Activated CD4-positive, alpha-beta memory T cell treated with anti-CD3 and anti-CD28 coated beads, Interleukin-2, amount 10 ng/mL, durations not matched to agents 7 days and 5 days (primary cell): ENCODE data around the gene PRDM16. TPM values are rescaled to one million over a fixed set of nuclear protein-coding genes. Genes with fewer than 3 reads are reported as not detected.
"Not testable (repeated sequence)": the region's sequence is repeated elsewhere in the genome, so short reads cannot be mapped to it uniquely, and the experiment has no call there.

Experiments used
- CTCF ChIA-PET: fragments of 350-600 bp; sonication (Branson Sonifier 250); formaldehyde crosslinking; loops from one replicate; lab custom pipeline; 2021; ENCODE audit warnings: antibody characterized with exemption, inconsistent platforms; lab: Charles Lee
- POLR2A ChIA-PET: fragments of 350-600 bp; sonication (Branson Sonifier 250); formaldehyde crosslinking; loops from one replicate; lab custom pipeline; 2021; ENCODE audit warnings: antibody characterized with exemption; lab: Charles Lee
- DNase-seq: peaks from one replicate; pipeline ENCODE4 v3.0.0-alpha.2; 2020
- H3K27ac Mint-ChIP-seq: one replicate; pipeline ENCODE4 v1.8.0; 2021; ENCODE audit warnings: mild to moderate bottlenecking, mixed read lengths
- H3K27me3 Mint-ChIP-seq: one replicate; pipeline ENCODE4 v1.8.0; 2021; ENCODE audit warnings: mixed read lengths
- H3K36me3 Mint-ChIP-seq: one replicate; pipeline ENCODE4 v1.8.0; 2021; ENCODE audit warnings: low read depth, mixed read lengths
- H3K4me1 Mint-ChIP-seq: one replicate; pipeline ENCODE4 v1.8.0; 2021; ENCODE audit warnings: mixed read lengths
- H3K4me3 Mint-ChIP-seq: one replicate; pipeline ENCODE4 v1.8.0; 2021; ENCODE audit warnings: mild to moderate bottlenecking, mixed read lengths
- H3K9me3 Mint-ChIP-seq: one replicate; pipeline ENCODE4 v1.8.0; 2021; ENCODE audit warnings: mixed read lengths
- total RNA-seq, 2 experiments: library from RNA; stranded (reverse); gene quantifications; one replicate each; pipeline ENCODE4 v1.2.3, GENCODE V29; 2021

PRDM16 gene
- total RNA-seq, 2 experiments from 2014 or later = 0.03 to 0.20 TPM

DNA sequence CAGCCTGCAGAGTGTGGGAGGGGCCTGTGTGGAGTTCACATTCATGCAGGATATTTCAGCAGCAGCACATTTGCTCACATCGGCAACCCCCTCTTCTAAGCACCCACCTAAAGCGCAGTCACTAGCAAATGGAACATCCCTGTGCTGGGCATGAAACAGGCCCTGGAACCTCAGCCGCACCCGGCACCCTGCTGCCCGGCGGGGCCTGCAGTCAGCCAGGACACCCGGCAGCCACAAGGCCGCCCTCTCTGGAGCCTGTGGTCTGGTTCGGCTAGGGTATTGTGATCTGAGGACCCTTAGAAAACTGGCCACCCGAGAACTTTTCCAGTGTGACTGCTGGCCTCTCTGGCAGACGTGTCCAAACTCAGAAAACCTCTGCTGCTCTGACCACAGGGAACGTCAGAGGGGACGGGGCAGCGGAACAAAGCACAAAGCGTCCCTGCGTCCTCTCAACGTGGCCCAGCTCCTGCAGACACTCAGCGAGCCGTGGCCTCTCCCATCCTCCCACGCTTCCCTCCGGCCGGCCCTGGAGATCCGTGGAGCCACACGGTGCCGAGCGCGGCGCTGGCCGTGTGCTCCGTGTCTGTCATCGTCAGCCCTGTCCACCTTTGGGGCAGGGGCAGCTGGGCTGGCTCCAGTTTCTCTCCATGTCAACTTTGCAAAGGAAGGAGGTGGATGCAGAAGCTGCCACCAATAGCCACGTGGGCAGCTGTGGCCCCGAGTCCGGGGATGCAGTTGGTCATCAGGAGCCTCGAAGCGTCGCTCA, 209.6 kb downstream of the PRDM16 start:
- no peaks in the 10 kb centered on the region for H3K9me3 Mint-ChIP-seq
- ChIA-PET CTCF (no interaction called here), POLR2A (no interaction called here)
- H3K27ac Mint-ChIP-seq = no peak overlapping the region
- H3K4me3 Mint-ChIP-seq = no peak overlapping the region
- H3K4me1 Mint-ChIP-seq = no peaks in the 10 kb centered on the region
- no peaks in the 10 kb centered on the region for H3K27me3 Mint-ChIP-seq
- no peaks in the 10 kb centered on the region for H3K36me3 Mint-ChIP-seq
- no peak for DNase-seq

- H3K4me3 Mint-ChIP-seq = no peak overlapping the region
- ChIA-PET POLR2A (no interaction called here), CTCF (no interaction called here)
- H3K27me3 Mint-ChIP-seq = no peaks in the 10 kb centered on the region
- no peaks in the 10 kb centered on the region for H3K4me1 Mint-ChIP-seq
- no peaks in the 10 kb centered on the region for H3K9me3 Mint-ChIP-seq
- H3K27ac Mint-ChIP-seq = no peak overlapping the region
- no peak for DNase-seq
- H3K36me3 Mint-ChIP-seq = no peaks in the 10 kb centered on the region
Observed at GRCh38 chr1:3279182-3279470, 210.1 kb downstream of the PRDM16 start.

DNA sequence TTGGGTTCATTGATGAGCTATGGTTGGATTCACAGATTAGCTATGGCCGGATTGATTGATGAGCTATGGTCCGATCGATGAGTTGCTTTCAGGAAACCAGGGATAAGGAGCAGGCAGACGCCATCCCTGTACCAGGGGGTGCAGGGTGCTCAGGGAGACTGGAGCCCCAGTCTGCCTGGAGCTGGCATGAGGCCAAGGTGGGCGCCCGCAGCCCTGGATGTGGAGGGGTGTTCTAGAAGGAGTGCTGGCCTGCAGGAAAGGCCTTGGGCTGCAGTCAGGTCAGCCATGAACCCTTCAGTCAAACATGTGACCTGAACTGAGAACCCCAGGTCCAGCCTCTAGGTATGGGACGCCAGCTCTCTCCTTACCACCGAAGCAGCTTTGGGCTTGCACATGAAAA, 212.7 kb downstream of the PRDM16 start:
- no peak overlapping the region for H3K27ac Mint-ChIP-seq
- no peaks in the 10 kb centered on the region for H3K4me1 Mint-ChIP-seq
- H3K4me3 Mint-ChIP-seq = no peak overlapping the region
- no peak for DNase-seq
- H3K9me3 Mint-ChIP-seq = no peaks in the 10 kb centered on the region
- no peaks in the 10 kb centered on the region for H3K36me3 Mint-ChIP-seq
- ChIA-PET CTCF (no interaction called here), POLR2A (no interaction called here)
- H3K27me3 Mint-ChIP-seq = no peaks in the 10 kb centered on the region

- no peak overlapping the region for H3K4me3 Mint-ChIP-seq
- no peaks in the 10 kb centered on the region for H3K4me1 Mint-ChIP-seq
- DNase-seq = no peak
- H3K27ac Mint-ChIP-seq = no peak overlapping the region
- ChIA-PET POLR2A (no interaction called here), CTCF (no interaction called here)
- H3K9me3 Mint-ChIP-seq = no peaks in the 10 kb centered on the region
- H3K36me3 Mint-ChIP-seq = no peaks in the 10 kb centered on the region
- no peaks in the 10 kb centered on the region for H3K27me3 Mint-ChIP-seq
Observed at GRCh38 chr1:3282186-3282585, 213.2 kb downstream of the PRDM16 start.

GRCh38 chr1:3282656-3283430, 213.8 kb downstream of the PRDM16 start:
- H3K27me3 Mint-ChIP-seq = no peaks in the 10 kb centered on the region

DNA sequence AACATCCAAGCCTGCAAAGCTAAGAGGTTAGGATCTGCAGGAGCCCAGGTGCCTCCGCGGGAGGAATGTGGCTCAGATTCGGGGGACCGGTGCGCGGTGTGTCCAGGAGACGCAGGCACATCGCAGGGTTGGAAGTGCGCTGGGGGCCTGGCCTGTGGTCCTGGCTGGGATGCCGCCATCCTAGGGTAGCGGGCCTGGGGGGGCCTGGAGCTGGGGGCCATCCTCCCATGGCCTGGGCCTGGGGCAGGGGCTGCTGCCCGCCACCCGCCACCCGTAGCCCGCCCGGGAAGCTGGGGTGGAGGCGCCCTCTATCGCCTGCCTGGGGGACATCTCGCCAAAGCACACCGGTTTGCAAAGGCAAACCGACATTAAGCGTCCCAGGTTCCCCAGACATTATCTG, 214.8 kb downstream of the PRDM16 start:
- no peak for DNase-seq
- Mint-ChIP-seq H3K9me3 (no peaks in the 10 kb centered on the region), H3K27me3 (no peaks in the 10 kb centered on the region), H3K36me3 (no peaks in the 10 kb centered on the region), H3K4me3 (no peak overlapping the region), H3K4me1 (no peaks in the 10 kb centered on the region), H3K27ac (no peak overlapping the region)
- CTCF ChIA-PET = no interaction called here
- POLR2A ChIA-PET = no interaction called here

More at GRCh38 chr1:3282656-3283430, 213.8 kb downstream of the PRDM16 start:
- Mint-ChIP-seq H3K4me1 (no peaks in the 10 kb centered on the region), H3K9me3 (no peaks in the 10 kb centered on the region), H3K27ac (no peak overlapping the region), H3K4me3 (no peak overlapping the region), H3K36me3 (no peaks in the 10 kb centered on the region)
- POLR2A ChIA-PET = no interaction called here
- no peak for DNase-seq
- CTCF ChIA-PET = no interaction called here

- no peak for DNase-seq
- H3K36me3 Mint-ChIP-seq = no peaks in the 10 kb centered on the region
- no peak overlapping the region for H3K27ac Mint-ChIP-seq
- no peak overlapping the region for H3K4me3 Mint-ChIP-seq
- ChIA-PET POLR2A (no interaction called here), CTCF (no interaction called here)
- H3K27me3 Mint-ChIP-seq = no peaks in the 10 kb centered on the region
- H3K4me1 Mint-ChIP-seq = no peaks in the 10 kb centered on the region
- no peaks in the 10 kb centered on the region for H3K9me3 Mint-ChIP-seq
Observed at GRCh38 chr1:3284691-3285090, 215.7 kb downstream of the PRDM16 start.

DNA sequence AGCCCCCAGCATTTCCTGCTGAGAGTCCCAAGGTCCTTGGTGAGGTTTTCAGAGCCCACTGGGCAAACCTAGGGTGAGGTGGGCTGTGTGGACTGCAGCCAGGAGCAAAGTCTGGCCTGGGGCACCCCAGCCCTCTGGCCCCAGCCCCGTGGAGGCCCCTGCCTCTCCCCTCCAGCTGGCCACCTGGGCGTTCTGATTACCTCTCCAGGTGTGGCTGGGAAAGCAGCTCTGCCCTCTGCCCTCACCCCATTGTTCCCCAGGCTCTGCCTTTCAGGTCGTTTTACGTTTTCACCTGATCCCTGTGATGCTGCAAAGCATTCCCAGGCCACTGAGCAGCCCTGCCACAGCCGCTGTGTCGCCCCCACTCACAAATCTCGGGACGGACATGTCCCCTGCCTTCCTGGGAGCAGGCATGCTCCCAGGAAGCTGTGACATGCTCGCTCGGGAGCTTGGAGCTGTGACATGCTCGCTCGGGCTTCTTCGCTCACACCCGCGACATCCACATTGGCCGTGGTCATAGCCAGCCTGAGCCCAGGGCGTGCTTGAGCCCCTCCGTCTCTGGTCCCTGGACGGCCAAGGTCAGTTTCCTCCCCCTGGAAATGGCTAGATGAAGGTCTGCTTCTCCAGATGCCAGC, 216.2 kb downstream of the PRDM16 start:
- H3K36me3 Mint-ChIP-seq = no peaks in the 10 kb centered on the region
- H3K27me3 Mint-ChIP-seq = no peaks in the 10 kb centered on the region
- no peak for DNase-seq
- CTCF ChIA-PET = no interaction called here
- no peaks in the 10 kb centered on the region for H3K9me3 Mint-ChIP-seq
- POLR2A ChIA-PET = no interaction called here
- H3K4me1 Mint-ChIP-seq = no peaks in the 10 kb centered on the region
- no peak overlapping the region for H3K27ac Mint-ChIP-seq
- H3K4me3 Mint-ChIP-seq = no peak overlapping the region

DNA sequence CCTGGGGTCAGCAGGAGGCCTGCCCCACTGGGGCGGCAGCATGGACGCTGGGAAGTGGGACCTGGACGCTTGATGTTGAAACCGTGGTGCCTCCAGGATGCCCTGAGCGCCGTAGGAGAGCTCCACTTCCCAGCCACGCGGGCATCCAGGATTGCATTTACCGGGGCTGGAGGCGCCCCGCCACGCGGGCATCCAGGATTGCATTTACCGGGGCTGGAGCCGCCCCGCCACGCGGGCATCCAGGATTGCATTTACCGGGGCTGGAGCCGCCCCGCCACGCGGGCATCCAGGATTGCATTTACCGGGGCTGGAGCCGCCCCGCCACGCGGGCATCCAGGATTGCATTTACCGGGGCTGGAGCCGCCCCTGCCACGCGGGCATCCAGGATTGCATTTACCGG, 218.1 kb downstream of the PRDM16 start:
- DNase-seq, H3K27ac Mint-ChIP-seq, CTCF ChIA-PET, H3K27me3 Mint-ChIP-seq, H3K4me3 Mint-ChIP-seq, H3K9me3 Mint-ChIP-seq, POLR2A ChIA-PET, H3K4me1 Mint-ChIP-seq, H3K36me3 Mint-ChIP-seq: not testable (repeated sequence)

- Mint-ChIP-seq H3K36me3 (no peaks in the 10 kb centered on the region), H3K27me3 (no peaks in the 10 kb centered on the region), H3K4me1 (no peaks in the 10 kb centered on the region), H3K27ac (no peak overlapping the region), H3K9me3 (no peaks in the 10 kb centered on the region), H3K4me3 (no peak overlapping the region)
- DNase-seq = no peak
- ChIA-PET CTCF (no interaction called here), POLR2A (no interaction called here)
Observed at GRCh38 chr1:3287656-3288160, 218.7 kb downstream of the PRDM16 start.

- no peak for DNase-seq
- Mint-ChIP-seq H3K4me3 (no peak overlapping the region), H3K27me3 (no peaks in the 10 kb centered on the region), H3K4me1 (no peaks in the 10 kb centered on the region), H3K9me3 (no peaks in the 10 kb centered on the region), H3K27ac (no peak overlapping the region), H3K36me3 (no peaks in the 10 kb centered on the region)
- ChIA-PET POLR2A (no interaction called here), CTCF (no interaction called here)
Observed at GRCh38 chr1:3289502-3289901, 220.5 kb downstream of the PRDM16 start.

GRCh38 chr1:3290438-3290837, 221.4 kb downstream of the PRDM16 start:
- H3K9me3 Mint-ChIP-seq = no peaks in the 10 kb centered on the region
- ChIA-PET CTCF (no interaction called here), POLR2A (no interaction called here)
- no peak for DNase-seq
- no peak overlapping the region for H3K4me3 Mint-ChIP-seq
- no peaks in the 10 kb centered on the region for H3K4me1 Mint-ChIP-seq
- H3K27ac Mint-ChIP-seq = no peak overlapping the region
- H3K36me3 Mint-ChIP-seq = no peaks in the 10 kb centered on the region
- H3K27me3 Mint-ChIP-seq = no peaks in the 10 kb centered on the region

DNA sequence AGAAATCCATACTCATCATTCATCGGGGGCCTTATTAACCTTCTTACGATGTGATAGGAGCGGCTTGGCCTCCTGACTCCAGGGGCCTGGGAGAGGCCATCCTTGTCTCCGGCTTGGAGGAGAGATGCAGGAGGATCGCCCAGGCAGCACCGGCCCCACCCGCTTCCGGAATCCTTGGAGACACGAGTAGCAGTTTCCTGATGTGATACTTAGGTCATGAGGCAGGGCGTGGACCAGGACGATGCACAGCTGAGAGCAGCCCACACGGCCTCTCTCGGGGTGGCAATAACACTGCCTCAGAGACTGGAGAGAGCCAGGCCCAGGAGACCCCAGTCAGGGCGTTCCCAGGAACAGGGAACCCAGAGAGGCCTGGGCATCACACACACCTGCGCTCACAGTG, 221.9 kb downstream of the PRDM16 start:
- H3K4me1 Mint-ChIP-seq = no peaks in the 10 kb centered on the region
- no peak overlapping the region for H3K27ac Mint-ChIP-seq
- no peak overlapping the region for H3K4me3 Mint-ChIP-seq
- no peak for DNase-seq
- POLR2A ChIA-PET = no interaction called here
- no peaks in the 10 kb centered on the region for H3K9me3 Mint-ChIP-seq
- H3K36me3 Mint-ChIP-seq = no peaks in the 10 kb centered on the region
- H3K27me3 Mint-ChIP-seq = no peaks in the 10 kb centered on the region
- CTCF ChIA-PET = no interaction called here
